Fibroblast of skin of right biceps (primary cell): ENCODE results near the gene ACHE.
"Not testable (repeated sequence)": the region's sequence is repeated elsewhere in the genome, so short reads cannot be mapped to it uniquely, and the experiment has no call there.

Experiments
- DNase-seq: peaks from one replicate; pipeline ENCODE4 v3.0.0-alpha.2; 2013

ACHE gene

DNA sequence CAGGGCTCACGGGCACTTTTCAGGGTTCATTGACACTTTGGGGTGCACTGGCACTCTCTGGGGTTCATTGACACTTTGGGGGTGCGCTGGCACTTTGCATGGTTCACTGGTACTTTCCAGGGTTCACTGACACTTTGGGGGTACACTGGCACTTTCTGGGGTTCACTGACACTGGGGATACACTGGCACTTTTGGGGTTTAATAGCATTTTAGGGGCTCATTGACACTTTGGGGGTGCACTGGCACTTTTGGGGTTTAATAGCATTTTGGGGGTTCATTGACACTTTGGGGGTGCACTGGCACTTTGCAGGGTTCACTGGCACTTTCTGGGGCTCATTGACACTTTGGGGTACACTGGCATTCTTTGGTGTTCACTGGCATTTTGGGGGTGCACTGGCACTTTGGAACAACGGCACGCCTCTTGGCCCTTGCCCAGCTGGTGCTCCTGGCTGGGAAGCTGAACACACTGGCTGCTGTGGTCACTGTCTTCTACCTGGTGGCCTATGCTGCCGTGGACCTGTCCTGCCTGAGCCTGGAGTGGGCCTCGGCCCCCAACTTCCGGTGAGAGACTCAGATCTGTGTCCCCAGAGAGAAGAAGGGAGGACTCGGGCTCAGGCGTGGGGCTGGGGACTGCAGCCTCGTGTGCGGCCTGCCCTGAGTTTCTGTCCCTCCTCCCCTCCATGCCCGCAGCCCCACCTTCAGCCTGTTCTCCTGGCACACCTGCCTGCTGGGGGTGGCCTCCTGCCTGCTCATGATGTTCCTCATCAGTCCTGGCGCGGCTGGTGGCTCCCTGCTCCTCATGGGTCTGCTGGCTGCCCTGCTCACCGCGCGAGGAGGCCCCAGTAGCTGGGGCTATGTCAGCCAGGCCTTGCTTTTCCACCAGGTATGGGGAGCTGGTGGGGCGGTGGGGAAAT lies 34.7 kb downstream of the ACHE start:
- no peak for DNase-seq

GRCh38 chr7:100859856-100860255 lies 35.8 kb downstream of the ACHE start:
- DNase-seq, result no peak

DNA sequence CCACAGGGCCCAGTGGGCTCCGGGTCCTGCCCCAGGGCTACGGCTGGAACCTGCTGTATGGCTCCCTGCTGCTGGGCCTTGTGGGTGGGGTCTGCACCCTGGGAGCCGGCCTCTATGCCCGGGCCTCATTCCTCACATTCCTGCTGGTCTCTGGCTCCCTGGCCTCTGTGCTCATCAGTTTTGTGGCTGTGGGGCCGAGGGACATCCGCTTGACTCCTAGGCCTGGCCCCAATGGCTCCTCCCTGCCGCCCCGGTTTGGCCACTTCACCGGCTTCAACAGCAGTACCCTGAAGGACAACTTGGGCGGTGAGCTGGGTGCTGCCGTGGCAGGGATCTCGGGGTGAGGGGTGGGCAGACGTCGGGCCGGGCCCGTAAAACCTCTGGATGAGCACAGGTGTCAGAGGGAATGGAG lies 38.8 kb downstream of the ACHE start:
- DNase-seq, result no peak

GRCh38 chr7:100855515-100855914 lies 40.2 kb downstream of the ACHE start:
- no peak for DNase-seq

GRCh38 chr7:100854899-100855298 lies 40.8 kb downstream of the ACHE start:
- not testable (repeated sequence) for DNase-seq

- no peak for DNase-seq
Observed at GRCh38 chr7:100854146-100854895, 41.4 kb downstream of the ACHE start.

- DNase-seq, result peak; percentile 90
Observed at GRCh38 chr7:100852048-100852872, 43.4 kb downstream of the ACHE start, which contains the start of gene SLC12A9. Gene SLC12A9, plus strand, starts transcription at chr7:100852713. Its CDS starts 1,485 bp downstream, at chr7:100854198.

DNA sequence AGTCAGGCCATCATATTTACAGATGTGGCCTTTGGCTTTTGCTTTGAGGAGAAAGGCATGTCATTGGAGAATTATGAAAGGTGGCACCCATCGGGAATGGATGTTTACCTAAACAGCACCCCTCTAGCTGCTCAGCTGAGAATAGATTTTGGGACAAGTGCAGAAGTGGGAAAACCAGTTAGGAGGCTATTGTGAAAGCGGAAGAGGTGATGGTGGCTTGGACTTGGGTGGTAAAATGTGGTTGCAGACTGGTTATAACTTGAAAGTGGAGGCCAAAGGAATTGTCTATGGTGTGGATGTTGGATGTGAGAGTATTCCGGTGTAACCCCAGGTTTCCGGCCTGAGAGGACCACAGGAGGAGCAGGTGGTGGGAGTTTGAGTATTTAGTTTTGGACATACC lies 48.3 kb downstream of the ACHE start:
- no peak for DNase-seq

DNA sequence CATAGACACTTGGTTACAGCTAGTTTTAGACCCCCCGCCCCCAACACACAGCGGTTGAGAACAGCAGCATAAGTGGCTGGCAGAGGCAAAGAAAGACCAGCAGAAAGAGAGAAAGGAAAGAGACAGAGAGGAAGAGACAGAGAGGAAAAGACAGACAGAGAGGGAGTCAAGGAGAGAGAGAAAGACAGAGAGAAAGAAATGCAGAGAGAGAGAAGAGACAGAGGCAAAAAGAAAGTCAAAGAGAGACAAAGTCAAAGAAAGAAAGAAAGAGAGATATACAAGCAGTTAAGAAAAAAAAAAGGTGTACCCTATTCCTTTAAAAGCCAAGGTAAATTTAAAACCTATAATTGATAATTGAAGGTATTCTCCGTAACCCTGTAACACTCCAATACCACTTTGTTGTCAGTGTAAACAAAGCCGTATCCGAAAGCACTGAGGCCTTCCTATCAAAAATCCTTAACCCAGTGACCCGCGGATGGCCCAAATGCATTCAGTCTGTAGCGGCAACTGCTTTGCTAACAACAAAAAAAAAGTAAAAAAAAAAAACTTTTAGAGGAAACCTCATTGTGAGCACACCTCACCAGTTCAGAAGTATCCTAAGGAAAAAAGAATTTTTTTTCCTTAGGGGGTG lies 55.1 kb downstream of the ACHE start:
- no peak for DNase-seq
